B cell (primary cell): Measurements from ENCODE around the gene EFR3B. TPM values are rescaled to one million over a fixed set of nuclear protein-coding genes. Genes with fewer than 3 reads are reported as not detected.

Source experiments
- ATAC-seq: fragments of 200-7000 bp; cut with Tn5 transposase; one replicate; pipeline ENCODE4 v1.10.0; 2021; ENCODE audit warnings: low read depth, mild to moderate bottlenecking, moderate number of reproducible peaks, moderate library complexity
- CTCF ChIA-PET: fragments of 350-600 bp; sonication (Branson Sonifier 250); formaldehyde crosslinking; loops from one replicate; lab custom pipeline; 2021; ENCODE audit warnings: antibody characterized with exemption, inconsistent platforms; lab: Charles Lee
- POLR2A ChIA-PET: fragments of 350-600 bp; sonication (Branson Sonifier 250); formaldehyde crosslinking; loops from one replicate; lab custom pipeline; 2021; ENCODE audit warnings: antibody characterized with exemption; lab: Charles Lee
- DNase-seq: peaks from one replicate; pipeline ENCODE4 v3.0.0; 2013
- H2AFZ ChIP-seq: 2 replicates; pipeline ENCODE4 v1.6.1; 2012; ENCODE audit warnings: mild to moderate bottlenecking, low read depth, low read length; ENCODE audit not compliant: insufficient read depth, poor library complexity, severe bottlenecking
- H3K27ac ChIP-seq, 2 donors: 1 replicate in 1 of 2; 2 replicates in 1 of 2; pipeline ENCODE4 v1.5.1; 2012 to 2013; ENCODE audit warnings: low read length in 2 of 2, mild to moderate bottlenecking in 2 of 2, moderate library complexity in 1 of 2
- H3K27me3 ChIP-seq, 4 experiments: fragments of 200-600 bp in 1 of 4; sonication (generic) in 1 of 4; replicated peaks in 1 of 4; 1 replicate in 2 of 4; 2 replicates in 2 of 4; pipeline versions ENCODE4 v1.6.1 to v1.7.0; 2013 to 2016; ENCODE audit warnings: low read length in 3 of 4, mild to moderate bottlenecking in 2 of 4, mixed read lengths in 1 of 4, moderate library complexity in 1 of 4; ENCODE audit not compliant: insufficient read depth in 4 of 4, control insufficient read depth in 3 of 4; ENCODE audit errors: control extremely low read depth in 1 of 4
- H3K36me3 ChIP-seq, 2 experiments: replicated peaks in 1 of 2; 1 replicate in 1 of 2; 2 replicates in 1 of 2; pipeline versions ENCODE4 v1.6.1 to v1.7.1; 2013; ENCODE audit warnings: low read length in 1 of 2; ENCODE audit not compliant: insufficient read depth in 2 of 2, control insufficient read depth in 1 of 2; ENCODE audit errors: control extremely low read depth in 1 of 2, extremely low read depth in 1 of 2
- H3K4me1 ChIP-seq, 2 donors: fragments of 200-600 bp in 1 of 2; sonication (generic) in 1 of 2; 1 replicate in 1 of 2; 2 replicates in 1 of 2; pipeline versions ENCODE4 v1.5.1 to v1.6.1; 2013 to 2017; ENCODE audit warnings: low read length in 2 of 2; ENCODE audit not compliant: control insufficient read depth in 2 of 2, insufficient read depth in 2 of 2
- H3K4me2 ChIP-seq: replicated peaks from 2 replicates; pipeline ENCODE3; 2012; ENCODE audit warnings: mild to moderate bottlenecking, low read depth, low read length; ENCODE audit not compliant: poor library complexity, severe bottlenecking
- H3K4me3 ChIP-seq, 5 experiments: fragments of 200-600 bp in 1 of 5; sonication (generic) in 1 of 5; 1 replicate in 3 of 5; 2 replicates in 2 of 5; pipeline versions ENCODE4 v1.5.1 to v1.7.0; 2011 to 2016; ENCODE audit warnings: low read length in 4 of 5, mild to moderate bottlenecking in 4 of 5, low read depth in 2 of 5, control low read depth in 1 of 5, moderate library complexity in 1 of 5; ENCODE audit not compliant: insufficient read depth in 1 of 5; ENCODE audit errors: control extremely low read depth in 1 of 5, extremely low read depth in 1 of 5
- H3K79me2 ChIP-seq: fragments of 200-600 bp; sonication (generic); one replicate; pipeline ENCODE4 v1.6.0; 2016; ENCODE audit warnings: low read length; ENCODE audit not compliant: control insufficient read depth, insufficient read depth
- H3K9ac ChIP-seq: fragments of 200-600 bp; sonication (generic); 2 replicates; pipeline ENCODE4 v1.6.1; 2017; ENCODE audit warnings: mild to moderate bottlenecking, low read length, moderate library complexity
- H3K9me3 ChIP-seq, 3 donors: one replicate each; pipeline versions ENCODE4 v1.6.1 to v1.7.1; 2013; ENCODE audit warnings: low read length in 2 of 3; ENCODE audit not compliant: control insufficient read depth in 2 of 3, insufficient read depth in 1 of 3; ENCODE audit errors: control extremely low read depth in 1 of 3
- H4K20me1 ChIP-seq: 2 replicates; pipeline ENCODE4 v1.6.0; 2012; ENCODE audit warnings: mild to moderate bottlenecking, low read length; ENCODE audit not compliant: insufficient read depth, control insufficient read depth, poor library complexity, severe bottlenecking
- H3K27ac Mint-ChIP-seq: one replicate; pipeline ENCODE4 v1.8.0; 2021; ENCODE audit warnings: mixed read lengths
- H3K27me3 Mint-ChIP-seq: one replicate; pipeline ENCODE4 v1.8.0; 2021; ENCODE audit warnings: mixed read lengths
- H3K4me1 Mint-ChIP-seq: one replicate; pipeline ENCODE4 v1.8.0; 2021; ENCODE audit warnings: mixed read lengths
- H3K4me3 Mint-ChIP-seq: one replicate; pipeline ENCODE4 v1.8.0; 2021; ENCODE audit warnings: mixed read lengths
- H3K9me3 Mint-ChIP-seq: one replicate; pipeline ENCODE4 v1.8.0; 2022; ENCODE audit warnings: mixed read lengths; ENCODE audit not compliant: insufficient read depth
- EZH2 ChIP-seq: IDR thresholded peaks from 2 replicates; pipeline ENCODE4 v1.6.1; 2012; ENCODE audit warnings: borderline replicate concordance, low read depth, mild to moderate bottlenecking, moderate library complexity, low read length; ENCODE audit not compliant: insufficient read depth, poor library complexity, severe bottlenecking
- WGBS: methylation state at CpG from one replicate; pipeline ENCODE4 v1.1.5; 2013; ENCODE audit warnings: missing lambda C conversion rate; ENCODE audit not compliant: insufficient coverage; 5-methylcytosine and 5-hydroxymethylcytosine counted together
- intact Hi-C: fragments of 100-400 bp; cut with micrococcal nuclease; formaldehyde crosslinking; loops from one replicate; pipeline ENCODE4 v1.10.0; 2022
- polyA plus RNA-seq: library from polyadenylated mRNA; depleted of rRNA; stranded (reverse); fragments of >200 nt; gene quantifications from 2 replicates; pipeline ENCODE4 v1.2.3, GENCODE V29; 2012
- total RNA-seq, 2 donors: library from RNA; stranded (reverse); fragments of 120-200 nt in 1 of 2; gene quantifications; 1 replicate in 1 of 2; 2 replicates in 1 of 2; pipeline versions ENCODE4 v1.2.3 to v1.2.4, GENCODE V29; 2013 to 2022
- TF ChIP-seq, protein P1 (sequence below): fragments of 200-600 bp; IDR thresholded peaks from one replicate; pipeline ENCODE4 v1.8.0; 2022; ENCODE audit warnings: antibody characterized with exemption, mild to moderate bottlenecking

Gene EFR3B
- total and polyA plus RNA-seq, 2 donors (not counting 1 experiment from before 2014, with no cell fraction given) = 0.15 TPM; not detected in 1

- Histone ChIP-seq H4K20me1 (no peaks in the 10 kb centered on the region), H3K9ac (peak overlapping the region; percentile 68), H2AFZ (peak overlapping the region; percentile 84), H3K27ac (no peak overlapping the region), H3K27me3 (peaks cover 0 to 34% (median 21%) of the 10 kb centered on the region in 4 experiments), H3K79me2 (no peaks in the 10 kb centered on the region), H3K4me3 (peak overlapping the region in 1 of 5 experiments; percentile 73), H3K4me2 (peak overlapping the region; percentile 98), H3K36me3 (no peaks in the 10 kb centered on the region), H3K9me3 (peaks cover 0 to 12% (median 0%) of the 10 kb centered on the region in 3 donors), H3K4me1 (peaks cover 31 to 36% of the 10 kb centered on the region in 2 donors)
- ChIA-PET POLR2A (no interaction called here), CTCF (interaction anchor here (7.2 to 8.2 kb wide), 2 partner anchors 27 to 59 kb away, joined by 93 to 109 read pairs; no protein-coding TSS in a partner anchor)
- no CpG with 5 or more reads among the region's 2 CpGs for whole genome bisulfite sequencing
- Mint-ChIP-seq H3K27me3 (peaks cover 47% of the 10 kb centered on the region), H3K4me3 (peak overlapping the region; percentile 82), H3K4me1 (peaks cover 38% of the 10 kb centered on the region), H3K27ac (no peak overlapping the region), H3K9me3 (no peaks in the 10 kb centered on the region)
- TF ChIP-seq, protein P1, sequence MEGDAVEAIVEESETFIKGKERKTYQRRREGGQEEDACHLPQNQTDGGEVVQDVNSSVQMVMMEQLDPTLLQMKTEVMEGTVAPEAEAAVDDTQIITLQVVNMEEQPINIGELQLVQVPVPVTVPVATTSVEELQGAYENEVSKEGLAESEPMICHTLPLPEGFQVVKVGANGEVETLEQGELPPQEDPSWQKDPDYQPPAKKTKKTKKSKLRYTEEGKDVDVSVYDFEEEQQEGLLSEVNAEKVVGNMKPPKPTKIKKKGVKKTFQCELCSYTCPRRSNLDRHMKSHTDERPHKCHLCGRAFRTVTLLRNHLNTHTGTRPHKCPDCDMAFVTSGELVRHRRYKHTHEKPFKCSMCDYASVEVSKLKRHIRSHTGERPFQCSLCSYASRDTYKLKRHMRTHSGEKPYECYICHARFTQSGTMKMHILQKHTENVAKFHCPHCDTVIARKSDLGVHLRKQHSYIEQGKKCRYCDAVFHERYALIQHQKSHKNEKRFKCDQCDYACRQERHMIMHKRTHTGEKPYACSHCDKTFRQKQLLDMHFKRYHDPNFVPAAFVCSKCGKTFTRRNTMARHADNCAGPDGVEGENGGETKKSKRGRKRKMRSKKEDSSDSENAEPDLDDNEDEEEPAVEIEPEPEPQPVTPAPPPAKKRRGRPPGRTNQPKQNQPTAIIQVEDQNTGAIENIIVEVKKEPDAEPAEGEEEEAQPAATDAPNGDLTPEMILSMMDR = peak; percentile 2
- no peak for TF ChIP-seq EZH2
- ATAC-seq (no peak), DNase-seq (no peak)
- intact Hi-C loops = loop anchor here (5.0 to 10.0 kb wide), 3 partner anchors 124 to 196 kb away; partner anchors contain the start of gene EFR3B
Measured at GRCh38 chr2:25169073-25169470, 127.2 kb downstream of the EFR3B start.

- Histone ChIP-seq H3K79me2 (no peaks in the 10 kb centered on the region), H3K4me1 (peaks cover 22 to 26% of the 10 kb centered on the region in 2 donors), H3K9ac (no peak overlapping the region), H3K9me3 (peaks cover 0 to 12% (median 0%) of the 10 kb centered on the region in 3 donors), H3K27ac (no peak overlapping the region), H2AFZ (no peak overlapping the region), H4K20me1 (no peaks in the 10 kb centered on the region), H3K36me3 (no peaks in the 10 kb centered on the region), H3K27me3 (peaks cover 0 to 43% (median 24%) of the 10 kb centered on the region in 4 experiments), H3K4me2 (no peak overlapping the region), H3K4me3 (no peak overlapping the region)
- WGBS = 45% methylated on average over 3 of the region's 7 CpGs
- no peak for TF ChIP-seq EZH2
- TF ChIP-seq, protein P1 = no peak
- no peaks in the 10 kb centered on the region for H3K9me3 Mint-ChIP-seq
- no peak overlapping the region for H3K4me3 Mint-ChIP-seq
- POLR2A ChIA-PET = interaction anchor here (1.1 kb wide), 1 partner anchor 26 kb away, joined by 3 read pairs; no protein-coding TSS in a partner anchor
- ATAC-seq = no peak
- DNase-seq = no peak
- peaks cover 53% of the 10 kb centered on the region for H3K27me3 Mint-ChIP-seq
- intact Hi-C loops = no loop called here
- no peak overlapping the region for H3K27ac Mint-ChIP-seq
- peaks cover 25% of the 10 kb centered on the region for H3K4me1 Mint-ChIP-seq
- CTCF ChIA-PET = interaction anchor here (1.9 kb wide), 1 partner anchor 58 kb away, joined by 4 read pairs; no protein-coding TSS in a partner anchor
Measured at GRCh38 chr2:25170888-25171287, 129.0 kb downstream of the EFR3B start.
